NCI-H2196 treated with DMSO at 0.1 percent for 48 hours (cell line): ENCODE results near the gene CA12.

Experiments
- DNase-seq: peaks from one replicate; lab custom pipeline; 2025; ENCODE audit not compliant: unreplicated experiment; lab: John Stamatoyannopoulos, UW

CA12 gene

DNA sequence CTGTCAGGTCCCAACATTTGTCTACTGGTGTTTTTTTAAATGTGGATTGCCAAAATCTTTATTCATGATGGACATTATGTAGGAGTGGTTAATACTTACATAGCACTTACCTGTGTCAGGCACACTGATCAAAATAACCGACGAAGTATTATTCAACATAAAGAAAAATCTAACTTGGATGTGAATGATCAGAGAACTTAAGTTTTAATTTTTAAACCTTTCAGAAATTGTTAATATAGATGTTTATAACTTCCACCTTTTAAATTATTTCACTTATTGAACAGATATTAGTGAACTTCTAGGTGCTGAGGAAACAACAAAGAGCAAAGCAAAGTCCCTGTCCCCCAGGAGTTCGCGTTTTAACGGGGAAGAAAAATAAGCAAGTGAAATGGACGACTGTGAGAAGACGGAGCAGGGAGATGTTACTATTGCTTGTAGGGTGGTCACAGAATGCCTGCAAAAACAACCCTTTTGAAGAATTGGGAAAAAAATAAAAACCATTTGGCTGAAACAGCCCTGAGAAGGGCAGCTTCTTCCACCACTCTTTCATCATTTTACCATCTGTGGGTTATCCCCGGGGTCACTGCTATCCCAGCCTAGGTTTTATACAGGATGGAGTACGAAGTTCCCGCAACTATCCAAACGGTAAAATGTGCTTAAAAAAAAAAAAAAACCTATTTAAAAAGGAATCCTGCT lies 105.2 kb downstream of the CA12 start:
- no peak for DNase-seq

DNA sequence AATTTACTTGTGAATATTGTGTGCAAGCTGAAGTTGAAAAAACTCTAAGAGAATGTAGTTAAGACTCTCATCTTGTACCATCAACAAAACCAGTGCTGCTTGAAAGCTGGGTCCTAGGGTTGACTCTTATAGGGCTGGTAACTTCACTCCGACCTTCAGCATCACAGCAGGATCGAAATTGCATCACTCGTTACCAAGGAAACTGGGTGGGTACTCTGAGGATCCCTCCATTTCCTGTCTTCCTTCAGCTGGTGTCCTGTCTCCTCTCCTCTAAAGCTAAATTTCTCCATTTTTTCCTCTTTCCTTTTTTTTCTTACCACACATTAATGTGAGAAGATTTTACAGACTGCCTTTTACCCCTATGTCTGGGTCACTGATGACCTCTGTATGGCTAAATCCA lies 107.2 kb downstream of the CA12 start:
- no peak for DNase-seq
